ENCODE results near the gene CASP5. TPM values are rescaled to one million over a fixed set of nuclear protein-coding genes. Genes with fewer than 3 reads are reported as not detected.

The CASP5 gene
- total and polyA plus RNA-seq, 8 donors: 0.45 to 4.3 (median 0.81) TPM; not detected in 5

GRCh38 chr11:104946907-104947306, 76.1 kb downstream of the CASP5 start:
- peak in 1 of 2 donors; percentile 45 for DNase-seq
- H3K4me3 ChIP-seq: no peak overlapping the region

More at GRCh38 chr11:104946907-104947306, 76.1 kb downstream of the CASP5 start:
- Histone ChIP-seq H3K4me1 (no peaks in the 10 kb centered on the region), H3K36me3 (peaks cover 30 to 98% (median 87%) of the 10 kb centered on the region in 4 donors), H3K9me3 (no peaks in the 10 kb centered on the region), H3K27ac (no peak overlapping the region), H3K27me3 (no peaks in the 10 kb centered on the region)
- intact Hi-C loops (cut with DNase I; ENCODE audit: low total_unique reads): no loop called here
- 10 to 27% (median 15%) methylated on average over 2 of the region's 2 CpGs for WGBS, 5 donors
- TF ChIP-seq POLR2AphosphoS5 (IDR thresholded peaks at IDR 0.05): no peak
- TF ChIP-seq CTCF (IDR thresholded peaks at IDR 0.05): peak in 3 of 7 experiments; percentile 41 to 43 (median 43)
- no peak for TF ChIP-seq POLR2A (IDR thresholded peaks at IDR 0.05)
- no peak for TF ChIP-seq EP300 (IDR thresholded peaks at IDR 0.05)

Other genes starting within 250 kb of the CASP5 start
- 1 to 10 TPM in 3 of 5 donors, not detected in 2; 2.2 to 8.5 (median 5.3) TPM for gene CASP12, start 124.7 kb downstream of the CASP5 start, total RNA-seq
- under 1 TPM in 2 of 3 donors, not detected in 1; 0.23 to 0.50 TPM for gene CASP12, start 124.7 kb downstream of the CASP5 start, polyA plus RNA-seq
- 100 to 1,000 TPM in 2 of 5 donors, 10 to 100 TPM in 2, 1 to 10 TPM in 1; 8.1 to 163 (median 71.2) TPM for gene CASP4, start 54.6 kb downstream of the CASP5 start, total RNA-seq
- gene CASP4, start 54.6 kb downstream of the CASP5 start, polyA plus RNA-seq: 10 to 100 TPM; 59.3 to 96.1 (median 65.3) TPM
- 10 to 100 TPM in 1 of 5 donors, 1 to 10 TPM in 4; 2.3 to 71.0 (median 7.1) TPM for gene CASP1, start 12.0 kb upstream of the CASP5 start, total RNA-seq
- 10 to 100 TPM; 19.9 to 26.6 (median 21.2) TPM for gene CASP1, start 12.0 kb upstream of the CASP5 start, polyA plus RNA-seq
- 10 to 100 TPM in 1 of 5 donors, 1 to 10 TPM in 1, not detected in 3; 6.6 to 29.1 TPM for gene CARD16, start 22.2 kb upstream of the CASP5 start, total RNA-seq
- gene CARD16, start 22.2 kb upstream of the CASP5 start, polyA plus RNA-seq: 10 to 100 TPM; 52.0 to 68.3 (median 66.3) TPM
- not detected for gene CARD18, start 116.6 kb upstream of the CASP5 start, total RNA-seq
- under 1 TPM in 1 of 3 donors, not detected in 2; 0.23 TPM for gene CARD18, start 116.6 kb upstream of the CASP5 start, polyA plus RNA-seq